ENCODE results near the gene SMCHD1.
"Not testable (repeated sequence)": the region's sequence is repeated elsewhere in the genome, so short reads cannot be mapped to it uniquely, and the experiment has no call there.

The SMCHD1 gene

GRCh38 chr18:2723207-2723606, 67.7 kb downstream of the SMCHD1 start:
- DNase-seq: no peak

- DNase-seq: no peak
These were observed 74.2 kb downstream of the SMCHD1 start for GRCh38 chr18:2729757-2730156.

DNA sequence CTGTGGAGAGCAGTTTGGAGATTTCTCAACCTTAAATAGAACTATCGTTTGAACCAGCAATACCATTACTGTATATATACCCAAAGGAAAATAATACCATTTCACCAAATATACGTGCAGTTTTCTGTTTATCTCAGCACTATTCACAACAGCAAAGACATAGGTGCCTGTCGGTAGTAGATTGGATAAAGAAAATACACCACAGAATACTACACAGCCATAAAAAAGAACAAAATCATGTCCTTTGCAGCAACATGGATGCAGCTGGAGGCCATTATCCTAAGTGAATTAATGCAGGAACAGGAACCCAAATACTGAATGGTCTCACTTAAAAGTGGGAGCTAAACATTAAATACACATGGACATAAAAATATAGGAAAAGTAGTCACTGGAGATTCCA, 81.3 kb downstream of the SMCHD1 start:
- DNase-seq: no peak

DNA sequence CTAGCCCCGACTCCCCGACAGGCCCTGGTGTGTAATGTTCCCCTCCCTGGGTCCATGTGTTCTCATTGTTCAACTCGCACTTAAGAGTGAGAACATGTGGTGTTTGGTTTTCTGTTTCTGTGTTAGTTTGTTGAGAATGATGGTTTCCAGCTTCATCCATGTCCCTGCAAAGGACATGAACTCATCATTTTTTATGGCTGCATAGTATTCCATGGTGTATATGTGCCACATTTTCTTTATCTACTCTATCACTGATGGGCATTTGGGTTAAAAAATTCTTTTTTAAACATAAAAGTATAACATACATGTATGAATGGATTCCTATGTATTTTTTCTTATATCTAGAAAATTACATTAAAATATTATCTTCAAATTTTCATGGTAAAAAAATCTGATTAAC, 84.6 kb downstream of the SMCHD1 start:
- not testable (repeated sequence) for DNase-seq

- DNase-seq: no peak
These were observed 90.7 kb downstream of the SMCHD1 start for GRCh38 chr18:2746274-2746673.

- no peak for DNase-seq
These were observed 102.8 kb downstream of the SMCHD1 start for GRCh38 chr18:2758309-2758708.

GRCh38 chr18:2774669-2775068, 119.1 kb downstream of the SMCHD1 start:
- DNase-seq: no peak

DNA sequence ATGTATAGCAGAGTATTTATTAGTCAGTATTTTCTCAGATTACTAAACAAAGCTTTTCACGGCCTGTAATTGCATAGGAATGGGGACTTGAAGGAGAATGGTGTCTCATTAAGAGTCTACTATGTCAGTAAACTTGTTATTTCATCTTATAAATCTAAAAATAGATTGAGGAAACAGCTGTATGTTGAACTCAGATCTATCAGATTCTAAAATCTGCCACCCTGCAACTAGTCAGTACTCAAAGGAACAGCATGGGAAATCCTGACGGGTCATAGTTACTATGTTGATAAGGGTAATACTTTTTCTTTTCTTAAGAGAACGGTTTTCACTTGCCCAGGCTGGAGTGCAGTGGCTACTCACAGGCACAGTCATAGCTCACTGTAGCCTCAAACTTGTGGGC, 121.1 kb downstream of the SMCHD1 start:
- no peak for DNase-seq

- no peak for DNase-seq
These were observed 121.7 kb downstream of the SMCHD1 start for GRCh38 chr18:2777241-2777640.

- DNase-seq: no peak
These were observed 125.2 kb downstream of the SMCHD1 start for GRCh38 chr18:2780750-2781149.

DNA sequence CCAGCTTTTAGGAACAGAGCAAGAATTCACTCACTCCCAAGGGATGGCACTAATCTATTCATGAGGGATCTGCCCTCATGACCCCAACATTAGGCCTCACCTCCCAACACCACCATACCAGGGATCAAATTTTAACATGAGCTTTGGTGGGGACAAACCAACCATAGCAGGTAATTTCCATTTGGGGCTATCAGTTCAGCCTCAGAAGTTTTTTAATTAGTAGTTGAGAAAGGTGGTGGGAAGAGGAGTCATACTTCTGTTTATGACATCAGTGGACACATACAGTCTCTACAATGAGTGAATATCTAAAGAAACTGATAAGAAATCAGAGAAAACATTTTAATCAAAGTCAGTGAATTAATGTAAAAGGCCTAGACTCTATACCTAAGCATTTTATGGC, 131.7 kb downstream of the SMCHD1 start:
- DNase-seq: no peak

- DNase-seq: no peak
These were observed 136.9 kb downstream of the SMCHD1 start for GRCh38 chr18:2792395-2792794.

- no peak for DNase-seq
These were observed 138.6 kb downstream of the SMCHD1 start for GRCh38 chr18:2794159-2794558.

- no peak for DNase-seq
These were observed 142.4 kb downstream of the SMCHD1 start for GRCh38 chr18:2797951-2798350.

- DNase-seq: no peak
These were observed 143.8 kb downstream of the SMCHD1 start for GRCh38 chr18:2799369-2799768.

GRCh38 chr18:2805970-2806943, 150.7 kb downstream of the SMCHD1 start:
- DNase-seq: no peak

GRCh38 chr18:2808640-2809039, 153.1 kb downstream of the SMCHD1 start:
- DNase-seq: not testable (repeated sequence)

- DNase-seq: not testable (repeated sequence)
These were observed 154.2 kb downstream of the SMCHD1 start for GRCh38 chr18:2809666-2810183.

DNA sequence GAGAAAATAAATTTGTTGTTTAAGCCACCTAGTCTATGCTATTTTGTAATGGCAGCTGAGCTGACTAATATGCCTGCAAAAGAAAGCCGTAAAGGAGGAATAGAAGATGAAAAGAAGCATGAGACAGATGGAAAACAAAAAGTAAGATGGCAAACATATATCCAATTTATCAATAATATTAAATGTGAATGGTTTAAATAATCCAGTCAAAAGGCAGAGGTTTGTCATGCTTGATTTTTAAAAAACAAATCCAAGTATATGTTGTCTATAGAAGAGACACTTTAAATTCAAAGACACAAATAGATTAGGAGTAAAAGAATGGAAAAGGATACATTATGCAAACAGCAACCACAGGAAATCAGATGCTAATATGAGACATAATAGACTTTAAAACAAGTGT, 155.9 kb downstream of the SMCHD1 start:
- DNase-seq: no peak

- DNase-seq: no peak
These were observed 159.4 kb downstream of the SMCHD1 start for GRCh38 chr18:2814928-2815327.

GRCh38 chr18:2818281-2818680, 162.8 kb downstream of the SMCHD1 start:
- DNase-seq: no peak

GRCh38 chr18:2821695-2822094, 166.2 kb downstream of the SMCHD1 start:
- no peak for DNase-seq

DNA sequence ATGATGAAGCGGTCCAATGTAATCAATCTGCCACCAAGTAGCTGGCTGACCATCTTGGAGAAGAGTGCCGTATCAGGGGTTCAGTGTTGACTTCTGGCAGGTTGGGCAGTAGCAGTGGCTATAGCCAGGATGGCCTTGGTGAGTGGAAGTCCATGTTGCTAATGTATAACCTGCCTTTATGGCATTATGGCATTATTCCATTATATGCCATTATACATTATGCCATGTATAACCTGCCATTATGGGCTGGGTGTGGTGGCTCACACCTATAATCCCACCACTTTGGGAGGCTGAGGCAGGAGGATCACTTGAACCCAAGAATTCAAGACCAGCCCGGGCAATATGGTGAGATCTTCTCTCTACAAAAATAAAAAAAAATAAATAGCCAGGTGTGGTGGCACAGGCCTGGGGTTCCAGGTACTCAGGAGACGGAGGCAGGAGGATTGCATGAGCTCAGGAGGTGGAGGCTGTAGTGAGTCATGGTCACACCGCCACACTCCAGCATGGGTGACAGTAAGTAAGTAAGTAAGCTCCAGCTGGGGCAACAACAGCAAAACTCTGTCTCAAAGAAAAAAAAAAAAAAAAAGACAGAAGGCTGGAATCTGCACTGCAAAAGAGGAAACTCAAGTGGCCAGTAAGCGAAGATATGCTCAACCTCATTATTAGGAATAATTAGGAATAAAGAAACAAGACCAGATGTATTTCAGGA, 166.8 kb downstream of the SMCHD1 start:
- no peak for DNase-seq

GRCh38 chr18:2823202-2823601, 167.7 kb downstream of the SMCHD1 start:
- no peak for DNase-seq
